Stomach smooth muscle (tissue), 2 donors: ENCODE measurements around the gene MGAT4C.
"Not testable (repeated sequence)": the region's sequence is repeated elsewhere in the genome, so short reads cannot be mapped to it uniquely, and the experiment has no call there.

Experiments
- H3K27ac ChIP-seq: one replicate; pipeline ENCODE4 v1.7.0; 2013; ENCODE audit warnings: mild to moderate bottlenecking, low read length, inconsistent platforms
- H3K27me3 ChIP-seq, 2 donors: one replicate each; pipeline ENCODE4 v1.7.0; 2013; ENCODE audit warnings: low read length in 2 of 2; ENCODE audit not compliant: insufficient read depth in 2 of 2, control insufficient read depth in 1 of 2
- H3K36me3 ChIP-seq, 2 donors: one replicate each; pipeline ENCODE4 v1.7.0; 2013; ENCODE audit warnings: low read length in 2 of 2; ENCODE audit not compliant: control insufficient read depth in 2 of 2, insufficient read depth in 2 of 2
- H3K4me1 ChIP-seq: one replicate; pipeline ENCODE4 v1.7.0; 2013; ENCODE audit warnings: low read length; ENCODE audit not compliant: control insufficient read depth, insufficient read depth
- H3K4me3 ChIP-seq, 2 donors: one replicate each; pipeline ENCODE4 v1.7.0; 2013; ENCODE audit warnings: low read length in 2 of 2
- H3K9ac ChIP-seq, 2 donors: one replicate each; pipeline ENCODE4 v1.7.0; 2013; ENCODE audit warnings: low read length in 2 of 2, mild to moderate bottlenecking in 1 of 2
- H3K9me3 ChIP-seq, 2 donors: one replicate each; pipeline ENCODE4 v1.7.0; 2013; ENCODE audit warnings: low read length in 2 of 2; ENCODE audit not compliant: control insufficient read depth in 2 of 2
- donor health status: healthy.
- donor health status: Pancreatic carcinoma.

The MGAT4C gene

GRCh38 chr12:86256163-86256562, at the start of gene MGAT4C:
Gene MGAT4C (minus strand): TSS chr12:86256391.
- Histone ChIP-seq H3K4me1 (no peaks in the 10 kb centered on the region), H3K36me3 (no peaks in the 10 kb centered on the region), H3K4me3 (no peak within 1 kb of the TSS), H3K27ac (no peak within 1 kb of the TSS), H3K9ac (no peak within 1 kb of the TSS), H3K9me3 (no peaks in the 10 kb centered on the region), H3K27me3 (no peaks in the 10 kb centered on the region)

DNA sequence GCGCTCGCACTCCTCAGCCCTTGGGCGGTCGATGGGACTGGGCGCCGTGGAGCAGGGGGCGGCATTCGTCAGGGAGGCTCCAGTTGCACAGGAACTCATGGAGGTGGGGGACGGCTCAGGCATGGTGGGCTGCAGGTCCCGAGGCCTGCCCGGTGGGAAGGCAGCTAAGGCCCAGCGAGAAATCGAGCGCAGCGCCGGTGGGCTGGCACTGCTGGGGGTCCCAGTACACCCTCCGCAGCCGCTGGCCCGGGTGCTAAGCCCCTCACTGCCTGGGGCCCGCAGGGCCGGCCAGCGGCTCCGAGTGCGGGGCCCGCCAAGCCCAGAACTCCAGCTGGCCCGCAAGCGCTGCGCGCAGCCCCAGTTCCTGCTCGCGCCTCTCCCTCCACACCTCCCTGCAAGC, 40.2 kb upstream of the MGAT4C start:
- not testable (repeated sequence) for H3K9me3 ChIP-seq

DNA sequence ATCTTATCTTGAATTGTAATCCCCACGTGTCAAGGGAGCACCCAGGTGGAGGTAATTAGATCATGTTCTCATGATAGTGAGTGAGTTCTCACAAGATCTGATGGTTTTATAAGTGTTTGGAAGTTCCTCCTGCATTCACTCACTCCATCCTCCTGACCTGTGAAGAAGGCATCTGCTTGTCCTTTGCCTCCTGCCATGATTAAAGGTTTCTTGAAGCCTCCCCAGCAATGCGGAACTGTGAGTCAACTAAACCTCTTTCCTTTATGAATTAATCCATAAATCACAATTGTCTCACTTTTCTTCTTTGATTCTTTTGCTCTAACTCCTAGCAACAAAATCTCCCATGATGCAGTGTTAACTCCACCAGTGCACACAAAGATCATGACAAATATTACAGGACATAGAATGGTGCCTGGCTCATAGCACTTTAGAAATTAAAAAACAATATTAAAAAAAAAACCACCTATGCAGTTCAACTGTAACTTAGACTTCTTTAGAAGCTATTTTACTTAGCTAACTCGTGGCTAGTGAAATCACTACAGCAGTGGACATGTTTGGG, 37.6 kb upstream of the MGAT4C start:
- H3K4me3 ChIP-seq, result no peak overlapping the region
- no peaks in the 10 kb centered on the region for H3K4me1 ChIP-seq
- no peaks in the 10 kb centered on the region for H3K27me3 ChIP-seq
- H3K27ac ChIP-seq, result no peak overlapping the region
- H3K9ac ChIP-seq, result no peak overlapping the region
- H3K36me3 ChIP-seq, result no peaks in the 10 kb centered on the region
- no peaks in the 10 kb centered on the region for H3K9me3 ChIP-seq

More for the DNA sequence above, 40.2 kb upstream of the MGAT4C start:
- H3K4me3 ChIP-seq, H3K36me3 ChIP-seq, H3K27ac ChIP-seq, H3K27me3 ChIP-seq, H3K9ac ChIP-seq, H3K4me1 ChIP-seq: not testable (repeated sequence)

GRCh38 chr12:86292480-86292879, 36.3 kb upstream of the MGAT4C start:
- Histone ChIP-seq H3K36me3 (no peaks in the 10 kb centered on the region), H3K4me3 (no peak overlapping the region), H3K4me1 (no peaks in the 10 kb centered on the region), H3K27me3 (no peaks in the 10 kb centered on the region), H3K9ac (no peak overlapping the region), H3K9me3 (no peaks in the 10 kb centered on the region), H3K27ac (no peak overlapping the region)

DNA sequence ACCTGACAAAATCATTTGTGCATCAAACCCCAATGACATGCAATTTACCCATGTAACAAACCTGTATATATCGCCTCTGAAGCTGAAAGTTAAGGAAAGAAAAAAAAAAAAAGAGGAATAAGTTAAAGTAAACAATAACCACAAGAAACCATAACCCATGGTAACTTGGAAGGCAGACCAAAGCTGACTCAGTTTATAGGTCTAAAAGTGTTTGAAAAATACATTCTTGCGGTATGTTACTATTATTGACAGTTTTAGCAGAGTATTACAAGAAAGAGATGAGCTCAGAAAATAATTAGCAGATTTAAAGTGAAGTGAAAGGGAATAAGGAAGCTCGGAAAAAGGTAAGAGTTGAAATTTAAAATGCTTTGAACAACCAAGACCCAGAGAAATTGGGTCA, 34.4 kb upstream of the MGAT4C start:
- H3K9me3 ChIP-seq, result no peaks in the 10 kb centered on the region
- H3K36me3 ChIP-seq, result no peaks in the 10 kb centered on the region
- H3K9ac ChIP-seq, result no peak overlapping the region
- H3K27ac ChIP-seq, result no peak overlapping the region
- no peak overlapping the region for H3K4me3 ChIP-seq
- H3K4me1 ChIP-seq, result no peaks in the 10 kb centered on the region
- no peaks in the 10 kb centered on the region for H3K27me3 ChIP-seq

- no peak overlapping the region for H3K9ac ChIP-seq
- no peaks in the 10 kb centered on the region for H3K36me3 ChIP-seq
- H3K4me3 ChIP-seq, result no peak overlapping the region
- H3K27ac ChIP-seq, result no peak overlapping the region
- no peaks in the 10 kb centered on the region for H3K4me1 ChIP-seq
- H3K27me3 ChIP-seq, result no peaks in the 10 kb centered on the region
- no peaks in the 10 kb centered on the region for H3K9me3 ChIP-seq
These were observed 29.9 kb upstream of the MGAT4C start for GRCh38 chr12:86286119-86286518.

DNA sequence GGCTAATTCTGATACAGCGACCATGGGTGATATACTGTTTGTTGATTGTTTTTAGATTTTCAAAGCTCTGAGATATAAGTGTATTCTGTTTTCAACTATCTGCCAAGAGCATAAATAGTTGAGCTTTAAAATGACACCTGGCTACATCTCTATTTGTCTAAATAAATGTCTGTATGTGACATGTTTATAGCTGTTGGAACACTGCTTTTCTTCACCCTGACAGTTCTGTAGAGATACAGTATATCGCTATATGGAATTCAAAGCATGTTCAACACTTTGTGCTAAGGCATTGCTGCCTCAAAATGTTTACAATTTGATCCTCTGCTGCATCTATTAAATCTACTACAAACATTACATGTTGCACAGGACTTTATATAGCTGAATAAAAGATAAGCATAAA, 27.4 kb upstream of the MGAT4C start:
- Histone ChIP-seq H3K9ac (no peak overlapping the region), H3K4me1 (no peaks in the 10 kb centered on the region), H3K36me3 (no peaks in the 10 kb centered on the region), H3K27me3 (no peaks in the 10 kb centered on the region), H3K27ac (no peak overlapping the region), H3K4me3 (no peak overlapping the region), H3K9me3 (no peaks in the 10 kb centered on the region)

DNA sequence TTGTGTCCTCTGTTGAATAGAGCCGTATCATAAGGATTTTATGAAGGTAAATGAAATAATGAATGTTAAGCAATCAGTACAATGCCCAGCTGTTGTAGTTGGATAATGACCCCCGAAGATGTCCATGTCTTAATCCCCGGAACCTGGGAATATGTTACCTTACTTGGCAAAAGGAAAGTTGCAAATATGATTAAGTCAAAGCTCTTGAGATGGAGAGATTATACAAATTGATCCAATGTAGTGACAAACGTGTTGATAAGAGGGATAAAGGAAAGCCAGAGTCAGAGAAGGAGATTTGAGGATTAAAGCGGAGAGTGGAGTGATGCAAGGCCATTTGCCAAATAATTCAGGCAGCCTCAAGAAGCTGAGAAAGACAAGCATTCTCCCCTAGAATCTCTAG, 19.2 kb upstream of the MGAT4C start:
- H3K27ac ChIP-seq, result no peak overlapping the region
- no peaks in the 10 kb centered on the region for H3K36me3 ChIP-seq
- no peaks in the 10 kb centered on the region for H3K9me3 ChIP-seq
- H3K4me3 ChIP-seq, result no peak overlapping the region
- H3K27me3 ChIP-seq, result no peaks in the 10 kb centered on the region
- H3K4me1 ChIP-seq, result no peaks in the 10 kb centered on the region
- H3K9ac ChIP-seq, result no peak overlapping the region

DNA sequence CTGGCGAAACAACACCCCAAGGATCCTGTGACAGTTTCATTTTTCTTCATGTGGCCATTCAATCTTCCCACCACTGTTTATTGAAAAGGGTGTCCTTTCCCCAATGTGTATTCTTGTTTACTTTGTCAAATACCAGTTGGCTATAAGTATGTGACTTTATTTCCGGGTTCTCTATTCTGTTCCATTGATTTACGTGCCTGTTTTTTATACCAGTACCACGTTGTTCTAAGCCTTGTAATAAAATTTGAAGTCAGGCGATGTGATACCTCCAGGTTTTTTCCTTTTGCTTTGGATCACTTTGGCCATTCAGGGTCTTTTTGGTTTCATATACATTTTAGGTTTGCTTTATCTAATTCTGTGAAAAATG, 9.1 kb upstream of the MGAT4C start:
- H3K4me3 ChIP-seq, result no peak overlapping the region
- H3K36me3 ChIP-seq, result no peaks in the 10 kb centered on the region
- no peak overlapping the region for H3K27ac ChIP-seq
- no peaks in the 10 kb centered on the region for H3K9me3 ChIP-seq
- no peak overlapping the region for H3K9ac ChIP-seq
- H3K4me1 ChIP-seq, result no peaks in the 10 kb centered on the region
- H3K27me3 ChIP-seq, result no peaks in the 10 kb centered on the region

DNA sequence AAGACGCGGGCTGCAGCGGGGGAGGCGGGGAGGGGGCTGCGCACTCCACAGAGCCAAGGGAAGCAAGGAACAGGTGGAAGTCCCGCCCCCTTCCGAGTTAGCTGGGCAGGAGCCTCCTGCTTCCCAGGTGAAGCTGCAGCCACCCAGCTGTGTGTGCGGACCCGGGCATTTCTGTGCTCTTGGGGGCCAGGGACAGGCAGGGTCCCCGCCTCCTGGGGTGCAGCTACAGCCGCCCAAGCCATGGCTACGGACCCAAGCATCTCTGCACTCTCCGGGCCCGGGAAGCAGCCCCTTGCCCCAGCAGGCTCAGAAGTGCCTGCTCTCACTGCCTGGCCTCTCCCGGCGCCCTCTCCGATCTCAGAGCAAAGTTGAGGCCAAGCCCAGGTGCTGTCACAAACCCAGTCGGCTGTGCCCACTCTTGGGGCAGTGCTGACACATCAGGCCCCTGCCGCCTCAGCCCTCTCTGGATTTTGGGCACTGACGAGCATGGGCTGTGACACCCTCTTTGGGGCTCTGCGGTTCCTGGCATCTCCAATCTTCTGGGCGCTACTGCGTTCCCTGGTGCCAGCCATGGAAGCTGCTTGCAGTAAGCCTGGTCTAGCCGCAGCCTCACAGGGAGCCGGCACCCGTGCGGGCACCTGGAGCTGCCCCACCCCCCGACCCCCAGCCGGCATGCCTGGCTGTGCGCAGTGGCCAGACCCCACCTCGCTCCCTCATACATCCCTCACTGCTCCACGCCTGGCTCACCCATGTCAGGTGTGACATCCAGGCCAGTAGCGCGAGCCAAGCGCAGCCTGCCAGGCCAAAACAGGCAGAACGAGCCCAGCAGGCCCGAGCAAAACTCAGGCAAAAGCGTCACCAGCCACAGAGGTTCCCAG, 8.5 kb upstream of the MGAT4C start:
- H3K4me3 ChIP-seq, result no peak overlapping the region
- no peak overlapping the region for H3K9ac ChIP-seq
- H3K9me3 ChIP-seq, result no peaks in the 10 kb centered on the region
- H3K4me1 ChIP-seq, result no peaks in the 10 kb centered on the region
- H3K36me3 ChIP-seq, result no peaks in the 10 kb centered on the region
- no peak overlapping the region for H3K27ac ChIP-seq
- H3K27me3 ChIP-seq, result no peaks in the 10 kb centered on the region

DNA sequence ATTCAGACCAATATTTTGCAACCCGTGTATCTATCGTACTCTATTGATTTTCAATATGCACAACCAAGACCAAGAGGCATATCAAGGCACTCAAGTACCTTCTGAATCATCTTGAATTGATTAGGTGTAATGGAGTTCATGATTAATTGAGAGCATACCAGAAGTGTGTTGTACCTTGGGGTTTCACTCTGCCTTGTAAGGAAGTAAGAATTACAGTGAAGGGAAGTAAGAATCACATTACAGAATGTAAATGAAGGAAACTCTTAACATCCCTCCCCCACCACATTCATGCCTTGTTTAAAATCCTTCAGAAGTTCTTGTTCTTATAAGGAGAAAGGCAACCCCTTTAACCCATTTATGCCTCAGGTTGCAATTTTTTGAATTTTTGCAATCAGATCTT, 5.4 kb upstream of the MGAT4C start:
- H3K4me3 ChIP-seq, result no peak overlapping the region
- H3K9ac ChIP-seq, result no peak overlapping the region
- no peaks in the 10 kb centered on the region for H3K27me3 ChIP-seq
- H3K36me3 ChIP-seq, result no peaks in the 10 kb centered on the region
- H3K9me3 ChIP-seq, result no peaks in the 10 kb centered on the region
- no peak overlapping the region for H3K27ac ChIP-seq
- no peaks in the 10 kb centered on the region for H3K4me1 ChIP-seq
